Keratinocyte (primary cell): ENCODE data around the gene MEGF11. TPM values are rescaled to one million over a fixed set of nuclear protein-coding genes. Genes with fewer than 3 reads are reported as not detected.

Experiments
- DNase-seq: peaks from one replicate; pipeline ENCODE4 v3.0.0-alpha.2; 2011; ENCODE audit warnings: low read depth, missing footprints, low spot score
- FAIRE-seq: peaks from 2 replicates; lab custom pipeline; 2011; peaks lifted over from hg19 to GRCh38; lab: Jason Lieb, UNC
- H2AFZ ChIP-seq: 2 replicates; pipeline ENCODE4 v1.6.0; 2012; ENCODE audit warnings: low read length, control low read depth, inconsistent platforms; ENCODE audit not compliant: control insufficient read depth
- H3K27ac ChIP-seq: 2 replicates; pipeline ENCODE4 v1.5.1; 2011; ENCODE audit warnings: low read length; ENCODE audit not compliant: control insufficient read depth, insufficient read depth
- H3K27me3 ChIP-seq: 3 replicates; pipeline ENCODE4 v1.6.0; 2011; ENCODE audit warnings: low read length; ENCODE audit not compliant: control insufficient read depth, insufficient read depth; ENCODE audit errors: extremely low read depth
- H3K36me3 ChIP-seq, 2 experiments: 2 replicates in 1 of 2; 3 replicates in 1 of 2; pipeline ENCODE4 v1.5.1; 2011; ENCODE audit warnings: low read length in 2 of 2, mild to moderate bottlenecking in 1 of 2; ENCODE audit not compliant: control insufficient read depth in 2 of 2, insufficient read depth in 2 of 2; ENCODE audit errors: extremely low read depth in 1 of 2
- H3K4me1 ChIP-seq: 3 replicates; pipeline ENCODE4 v1.5.1; 2011; ENCODE audit warnings: low read length; ENCODE audit not compliant: control insufficient read depth, insufficient read depth; ENCODE audit errors: extremely low read depth
- H3K4me2 ChIP-seq: 3 replicates; pipeline ENCODE4 v1.6.0; 2011; ENCODE audit warnings: low read depth, low read length; ENCODE audit not compliant: control insufficient read depth, insufficient read depth; ENCODE audit errors: extremely low read depth
- H3K4me3 ChIP-seq, 3 experiments: fragments of 200-600 bp in 1 of 3; sonication (generic) in 1 of 3; 2 replicates in 2 of 3; 3 replicates in 1 of 3; pipeline ENCODE4 v1.5.1; 2011 to 2016; ENCODE audit warnings: low read length in 3 of 3, mild to moderate bottlenecking in 3 of 3, control low read depth in 2 of 3, inconsistent platforms in 1 of 3, low read depth in 1 of 3, mixed read lengths in 1 of 3, mixed run types in 1 of 3, moderate library complexity in 1 of 3; ENCODE audit not compliant: control insufficient read depth in 2 of 3, insufficient read depth in 2 of 3; ENCODE audit errors: extremely low read depth in 1 of 3
- H3K79me2 ChIP-seq: 2 replicates; pipeline ENCODE4 v1.6.0; 2012; ENCODE audit warnings: low read length; ENCODE audit not compliant: control insufficient read depth, insufficient read depth
- H3K9ac ChIP-seq: 3 replicates; pipeline ENCODE4 v1.6.0; 2011; ENCODE audit warnings: low read length; ENCODE audit not compliant: control insufficient read depth, insufficient read depth; ENCODE audit errors: extremely low read depth
- H3K9me1 ChIP-seq: 3 replicates; pipeline ENCODE4 v1.6.0; 2011; ENCODE audit warnings: low read length; ENCODE audit not compliant: control insufficient read depth, insufficient read depth; ENCODE audit errors: extremely low read depth
- H3K9me3 ChIP-seq: 2 replicates; pipeline ENCODE4 v1.5.1; 2012; ENCODE audit warnings: low read depth, low read length; ENCODE audit not compliant: control insufficient read depth
- H4K20me1 ChIP-seq: 3 replicates; pipeline ENCODE4 v1.6.0; 2011; ENCODE audit warnings: low read length; ENCODE audit not compliant: control insufficient read depth, insufficient read depth; ENCODE audit errors: extremely low read depth
- CTCF ChIP-seq, 3 experiments: IDR thresholded peaks in 1 of 3; conservative IDR thresholded peaks in 1 of 3; optimal IDR thresholded peaks in 1 of 3; 2 replicates in 2 of 3; 3 replicates in 1 of 3; pipeline versions ENCODE3 to v1.5.1; 2011; ENCODE audit warnings: low read length in 3 of 3, mild to moderate bottlenecking in 3 of 3, moderate library complexity in 2 of 3, control low read depth in 1 of 3, inconsistent platforms in 1 of 3; ENCODE audit not compliant: insufficient read depth in 2 of 3; ENCODE audit errors: extremely low read depth in 1 of 3
- EZH2 ChIP-seq: IDR thresholded peaks from one replicate; pipeline ENCODE4 v1.6.1; 2012; ENCODE audit warnings: inconsistent platforms, mild to moderate bottlenecking, low read length, moderate library complexity
- dilution Hi-C: fragments of 300-500 bp; cut with MboI; formaldehyde crosslinking; loops from one replicate; pipeline ENCODE4 v1.7.0; 2020; ENCODE audit warnings: low sequenced_read_pairs; ENCODE audit not compliant: extremely low pct_ligation_motif_present
- polyA plus RNA-seq, 5 experiments: library from polyadenylated mRNA; depleted of rRNA in 3 of 5; stranded (reverse) in 3 of 5; stranded (forward) in 1 of 5; unstranded in 1 of 5; fragments of >200 nt; gene quantifications; 1 replicate in 1 of 5; 2 replicates in 3 of 5; 3 replicates in 1 of 5; pipeline versions ENCODE4 v1.2.1 to v1.2.3, GENCODE V29; 2011 to 2012; ENCODE audit warnings: missing spikeins in 2 of 5, low read depth in 1 of 5, low replicate concordance in 1 of 5

MEGF11 gene
- polyA plus RNA-seq, 1 donor (not counting 4 experiments of a cell fraction or from before 2014, with no cell fraction given): not detected

- TF ChIP-seq CTCF (optimal IDR thresholded peaks at IDR 0.05 in 1 of 3, IDR thresholded peaks at IDR 0.05 in 1 of 3, conservative IDR thresholded peaks at IDR 0.05 in 1 of 3; ENCODE audit: extremely low read depth in 1 of 3, insufficient read depth in 2 of 3, low read length in 3 of 3) (no peak), EZH2 (no peak)
- Histone ChIP-seq H3K4me3 (no peak overlapping the region), H3K9me1 (no peaks in the 10 kb centered on the region), H3K79me2 (no peaks in the 10 kb centered on the region), H3K27me3 (peaks cover 24% of the 10 kb centered on the region), H2AFZ (no peak overlapping the region), H3K4me1 (no peaks in the 10 kb centered on the region), H3K27ac (no peak overlapping the region), H3K4me2 (no peak overlapping the region), H3K9me3 (no peaks in the 10 kb centered on the region), H3K36me3 (no peaks in the 10 kb centered on the region), H3K9ac (no peak overlapping the region), H4K20me1 (no peaks in the 10 kb centered on the region)
- DNase-seq: no peak
- FAIRE-seq: no peak
- dilution Hi-C loops: no loop called here
These were observed 105.4 kb downstream of the MEGF11 start for GRCh38 chr15:66148187-66148586.

- Histone ChIP-seq H2AFZ (no peak overlapping the region), H3K27ac (no peak overlapping the region), H4K20me1 (no peaks in the 10 kb centered on the region), H3K9me3 (no peaks in the 10 kb centered on the region), H3K4me1 (no peaks in the 10 kb centered on the region), H3K79me2 (no peaks in the 10 kb centered on the region), H3K4me3 (no peak overlapping the region), H3K4me2 (no peak overlapping the region), H3K9ac (no peak overlapping the region), H3K36me3 (no peaks in the 10 kb centered on the region), H3K27me3 (peaks cover 17% of the 10 kb centered on the region), H3K9me1 (no peaks in the 10 kb centered on the region)
- TF ChIP-seq CTCF (optimal IDR thresholded peaks at IDR 0.05 in 1 of 3, IDR thresholded peaks at IDR 0.05 in 1 of 3, conservative IDR thresholded peaks at IDR 0.05 in 1 of 3; ENCODE audit: extremely low read depth in 1 of 3, insufficient read depth in 2 of 3, low read length in 3 of 3): no peak
- TF ChIP-seq EZH2: no peak
- dilution Hi-C loops: no loop called here
- DNase-seq: no peak
- FAIRE-seq: no peak
These were observed 106.1 kb downstream of the MEGF11 start for GRCh38 chr15:66147440-66147839.
